ENCODE data around the gene MYEF2. TPM values are rescaled to one million over a fixed set of nuclear protein-coding genes. Genes with fewer than 3 reads are reported as not detected.

Gene MYEF2
- total and polyA plus RNA-seq, 10 of the 15 experiments (the other 5 are each of a cell fraction or from before 2014, with no cell fraction given) = 9.2 to 47.0 (median 19.9) TPM

DNA sequence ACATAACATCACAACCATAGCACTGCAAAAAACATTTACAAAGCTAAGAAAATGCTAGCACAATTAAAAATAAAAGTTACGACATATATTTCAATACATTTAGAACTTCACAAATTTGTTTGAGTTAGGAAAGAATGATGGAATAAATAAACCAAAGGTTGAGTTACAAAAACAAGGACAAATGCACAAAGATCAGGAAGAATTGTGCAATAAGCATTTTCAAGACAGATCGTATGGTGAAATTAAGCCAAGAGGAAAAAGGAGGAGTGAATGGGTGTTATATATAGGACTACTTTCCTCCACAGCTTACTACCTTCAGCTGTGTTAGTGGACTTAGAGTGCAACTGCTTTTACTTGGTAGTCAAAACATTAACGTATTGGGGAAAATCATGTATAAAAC is 7.4 kb upstream of the MYEF2 start (continued):
- TF ChIP-seq MXI1 (IDR thresholded peaks at IDR 0.05; ENCODE audit: low read depth, low read length) (no peak), ZBTB11 (CRISPR knock-in tag; IDR thresholded peaks at IDR 0.05) (no peak), PBX3 (IDR thresholded peaks at IDR 0.05; ENCODE audit: insufficient replicate concordance, low read depth, low read length) (no peak), ATF7 (IDR thresholded peaks at IDR 0.05; ENCODE audit: low read depth) (no peak), ZSCAN29 (IDR thresholded peaks at IDR 0.05) (no peak), MYC (IDR thresholded peaks at IDR 0.05; ENCODE audit: insufficient read depth, insufficient read length, insufficient replicate concordance, low read length, severe bottlenecking) (no peak), HDAC6 (IDR thresholded peaks at IDR 0.05; ENCODE audit: unreplicated experiment) (no peak), ZNF384 (IDR thresholded peaks at IDR 0.05; ENCODE audit: borderline replicate concordance, low read depth, low read length) (no peak)
- TF ChIP-seq, protein P1, sequence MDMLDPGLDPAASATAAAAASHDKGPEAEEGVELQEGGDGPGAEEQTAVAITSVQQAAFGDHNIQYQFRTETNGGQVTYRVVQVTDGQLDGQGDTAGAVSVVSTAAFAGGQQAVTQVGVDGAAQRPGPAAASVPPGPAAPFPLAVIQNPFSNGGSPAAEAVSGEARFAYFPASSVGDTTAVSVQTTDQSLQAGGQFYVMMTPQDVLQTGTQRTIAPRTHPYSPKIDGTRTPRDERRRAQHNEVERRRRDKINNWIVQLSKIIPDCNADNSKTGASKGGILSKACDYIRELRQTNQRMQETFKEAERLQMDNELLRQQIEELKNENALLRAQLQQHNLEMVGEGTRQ (IDR thresholded peaks at IDR 0.05; ENCODE audit: borderline replicate concordance, low read depth, low read length) = no peak
